GM12875 (cell line): ENCODE data around the gene FGFR3.

Source experiments
- H3K4me3 ChIP-seq: one replicate; pipeline ENCODE4 v1.5.1; 2011; ENCODE audit warnings: low read depth, low read length, control low read depth
- TF ChIP-seq, protein P1 (sequence below): IDR thresholded peaks from 2 replicates; pipeline ENCODE4 v1.5.1; 2011; ENCODE audit warnings: low read depth, mild to moderate bottlenecking, control low read depth, inconsistent platforms, low read length, moderate library complexity, borderline replicate concordance; ENCODE audit not compliant: insufficient read depth

Gene FGFR3

DNA sequence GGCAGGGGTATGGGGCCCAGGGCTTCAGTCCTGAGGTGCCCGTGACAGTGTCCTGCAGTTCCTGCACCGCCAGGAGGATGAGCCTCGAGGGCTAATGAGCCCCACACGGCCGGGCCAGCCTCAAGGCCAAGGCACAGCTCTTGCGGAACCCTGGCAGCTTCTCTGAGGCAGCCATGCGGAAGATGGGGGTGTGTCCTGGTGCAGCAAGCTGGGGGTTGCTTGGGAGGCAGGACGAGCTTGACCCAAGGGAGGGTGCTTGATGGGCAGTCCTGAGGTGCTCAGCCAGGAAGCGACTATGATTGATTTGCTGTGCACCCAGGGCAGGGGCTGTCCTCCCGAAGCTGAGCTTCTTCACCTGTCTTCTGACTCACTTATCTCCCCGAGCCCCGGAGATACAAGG, 9.1 kb upstream of the FGFR3 start:
- H3K4me3 ChIP-seq: no peak overlapping the region
- TF ChIP-seq, protein P1, sequence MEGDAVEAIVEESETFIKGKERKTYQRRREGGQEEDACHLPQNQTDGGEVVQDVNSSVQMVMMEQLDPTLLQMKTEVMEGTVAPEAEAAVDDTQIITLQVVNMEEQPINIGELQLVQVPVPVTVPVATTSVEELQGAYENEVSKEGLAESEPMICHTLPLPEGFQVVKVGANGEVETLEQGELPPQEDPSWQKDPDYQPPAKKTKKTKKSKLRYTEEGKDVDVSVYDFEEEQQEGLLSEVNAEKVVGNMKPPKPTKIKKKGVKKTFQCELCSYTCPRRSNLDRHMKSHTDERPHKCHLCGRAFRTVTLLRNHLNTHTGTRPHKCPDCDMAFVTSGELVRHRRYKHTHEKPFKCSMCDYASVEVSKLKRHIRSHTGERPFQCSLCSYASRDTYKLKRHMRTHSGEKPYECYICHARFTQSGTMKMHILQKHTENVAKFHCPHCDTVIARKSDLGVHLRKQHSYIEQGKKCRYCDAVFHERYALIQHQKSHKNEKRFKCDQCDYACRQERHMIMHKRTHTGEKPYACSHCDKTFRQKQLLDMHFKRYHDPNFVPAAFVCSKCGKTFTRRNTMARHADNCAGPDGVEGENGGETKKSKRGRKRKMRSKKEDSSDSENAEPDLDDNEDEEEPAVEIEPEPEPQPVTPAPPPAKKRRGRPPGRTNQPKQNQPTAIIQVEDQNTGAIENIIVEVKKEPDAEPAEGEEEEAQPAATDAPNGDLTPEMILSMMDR: no peak

DNA sequence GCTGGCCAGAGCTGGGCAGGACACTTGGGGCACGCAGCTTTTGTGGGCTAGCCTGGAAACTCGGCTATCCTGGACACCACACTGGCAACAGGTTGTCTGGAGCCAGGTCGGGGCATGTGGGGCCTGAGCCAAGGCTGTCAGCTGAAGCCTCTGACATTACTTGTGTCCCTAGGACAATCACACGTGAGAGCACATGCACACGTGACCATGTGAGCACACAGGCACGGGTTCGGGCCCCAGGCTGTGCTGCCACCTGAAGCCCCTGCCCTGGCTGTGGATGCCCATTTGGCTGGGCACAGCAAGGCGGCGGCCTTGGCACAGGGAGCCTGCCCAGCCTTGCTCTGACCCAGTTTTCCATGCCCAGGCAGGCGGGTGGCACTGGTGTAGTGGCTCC, 8.7 kb upstream of the FGFR3 start:
- H3K4me3 ChIP-seq: no peak overlapping the region
- TF ChIP-seq, protein P1: no peak

DNA sequence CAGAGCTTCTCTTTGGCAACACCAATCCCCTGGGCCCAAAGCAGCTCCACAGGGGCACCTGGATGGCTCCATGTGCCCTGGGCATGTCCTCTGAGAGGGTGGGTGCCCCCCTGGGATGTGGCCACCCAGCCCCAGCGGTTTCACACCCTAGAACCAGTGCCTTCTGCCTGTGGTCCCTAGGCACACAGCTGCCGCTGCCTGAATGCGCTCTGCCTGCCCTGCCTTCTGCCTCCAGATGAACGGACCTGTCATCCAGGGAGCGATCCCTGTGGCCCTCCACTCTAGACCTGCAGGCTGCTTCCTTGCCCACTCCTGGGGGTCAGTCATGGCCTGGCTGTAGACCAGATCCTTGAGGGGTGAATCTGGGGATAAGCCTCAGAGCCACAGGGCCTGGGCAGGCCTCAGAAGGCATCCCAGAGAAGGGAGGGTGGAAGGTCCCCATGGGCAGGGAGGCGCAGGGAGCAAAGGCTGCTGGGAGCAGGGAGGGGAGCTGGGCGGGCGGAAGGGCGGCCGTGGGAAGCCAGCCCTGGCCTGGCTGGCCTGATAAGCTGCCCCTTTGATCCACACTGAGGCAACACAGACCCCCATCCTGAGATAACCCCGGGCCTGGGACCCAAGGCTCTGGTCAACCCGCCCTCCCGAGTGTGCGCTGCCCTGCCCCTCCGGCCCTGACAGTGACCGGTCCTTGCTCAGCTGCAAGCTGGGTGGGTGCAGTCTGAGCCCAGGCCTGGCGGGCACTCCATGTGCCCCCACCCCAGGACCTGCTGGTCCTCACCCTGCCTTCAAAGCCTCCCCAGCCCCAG, 8.1 kb upstream of the FGFR3 start:
- no peak overlapping the region for H3K4me3 ChIP-seq

DNA sequence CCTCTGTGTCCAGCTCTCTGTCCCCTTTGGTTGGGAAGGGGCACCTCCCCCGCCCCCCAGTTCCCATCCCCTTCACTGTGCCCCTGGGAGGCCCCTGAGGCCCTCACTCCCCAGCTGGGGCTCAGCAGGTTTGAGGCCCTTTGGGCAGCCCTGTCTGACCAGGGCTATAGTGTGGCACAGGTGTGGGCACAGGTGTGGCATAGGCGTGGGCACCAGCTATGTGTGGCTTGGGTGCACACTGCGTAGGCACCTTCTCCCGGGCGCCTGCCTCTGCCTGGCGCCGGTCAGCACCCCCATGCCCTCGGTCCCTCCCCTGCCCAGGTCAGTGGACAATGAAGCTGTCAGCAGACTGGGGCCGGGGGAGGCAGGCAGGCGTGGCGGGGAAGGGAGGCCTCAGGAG, 7.5 kb upstream of the FGFR3 start:
- no peak overlapping the region for H3K4me3 ChIP-seq
- TF ChIP-seq, protein P1: no peak

More for the DNA sequence above, 8.1 kb upstream of the FGFR3 start:
- TF ChIP-seq, protein P1: no peak

DNA sequence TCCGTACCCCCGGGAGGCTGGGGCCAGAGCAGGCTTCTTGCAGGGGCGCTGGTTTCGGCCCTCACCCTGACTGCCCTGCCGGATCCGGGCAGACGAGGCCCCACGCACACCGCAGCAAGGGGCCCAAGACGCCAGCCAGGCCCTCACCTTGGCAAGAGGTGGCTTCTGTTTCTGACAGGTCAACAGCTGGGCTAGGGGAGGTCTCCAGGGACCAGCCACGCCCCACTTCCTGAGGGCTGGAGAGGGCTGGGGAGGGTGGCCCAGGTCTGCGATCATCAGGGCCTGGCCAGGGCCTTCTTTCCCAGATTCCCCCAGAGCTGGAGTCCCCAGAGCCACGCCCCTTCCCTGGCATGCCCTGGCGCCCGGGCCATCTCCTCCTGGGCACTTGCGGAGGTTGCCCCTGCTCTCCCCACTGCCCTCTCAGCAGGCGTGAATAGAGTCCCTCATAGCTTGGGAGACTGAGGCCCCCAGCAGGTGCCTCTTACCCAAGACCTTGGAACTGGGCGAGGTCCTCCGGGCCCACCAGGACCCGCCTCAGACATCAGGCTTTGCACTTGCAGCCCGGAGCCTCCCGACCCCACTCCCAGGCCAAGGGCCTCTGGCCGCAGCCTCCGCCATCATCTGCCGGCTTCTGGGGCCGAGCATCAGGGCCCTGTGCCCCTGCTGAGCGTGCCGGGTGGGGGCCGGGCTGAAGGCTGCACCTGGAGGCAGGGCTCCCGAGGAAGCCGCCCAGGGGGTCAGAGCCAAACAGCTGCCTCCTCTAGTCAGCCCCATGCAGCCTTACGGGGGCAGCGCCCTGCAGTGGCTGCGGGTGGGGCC, 6.3 kb upstream of the FGFR3 start:
- H3K4me3 ChIP-seq: no peak overlapping the region

DNA sequence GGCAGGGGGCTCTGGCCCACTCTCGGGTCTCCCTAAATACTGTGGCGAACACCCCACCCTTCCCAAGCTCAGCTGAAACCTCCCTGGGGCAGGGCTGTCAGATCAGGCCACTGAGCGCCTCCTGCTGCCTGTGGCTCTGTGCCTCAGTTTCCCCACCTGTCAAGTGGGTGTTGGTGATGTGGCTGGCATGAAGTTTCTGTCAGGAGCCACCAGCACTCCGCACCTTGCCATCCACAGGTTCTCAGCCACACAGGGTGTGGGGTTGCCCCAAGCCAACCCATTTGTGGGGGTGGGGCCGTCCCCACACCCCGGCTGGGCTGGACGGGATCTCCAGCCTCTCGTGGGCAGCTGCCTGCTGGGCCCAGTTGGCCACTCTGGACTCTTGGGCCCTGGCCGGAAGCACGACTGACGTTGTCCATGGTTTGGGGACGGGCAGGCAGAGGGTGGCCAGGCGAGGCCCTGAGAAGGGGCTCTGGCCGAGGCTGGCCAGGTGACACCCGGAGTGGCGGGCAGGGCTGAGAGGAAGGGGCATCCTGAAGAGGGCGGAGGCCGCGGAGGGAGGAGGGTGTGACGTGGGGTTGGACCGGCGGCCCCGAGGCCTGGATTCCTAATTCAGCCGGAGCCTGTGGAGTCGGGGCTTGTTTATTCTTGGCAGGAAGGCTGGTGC, 5.5 kb upstream of the FGFR3 start:
- H3K4me3 ChIP-seq: no peak overlapping the region
- TF ChIP-seq, protein P1: no peak

More for the DNA sequence above, 6.3 kb upstream of the FGFR3 start:
- TF ChIP-seq, protein P1: no peak
